ENCODE data around the gene GPC6.

DNA sequence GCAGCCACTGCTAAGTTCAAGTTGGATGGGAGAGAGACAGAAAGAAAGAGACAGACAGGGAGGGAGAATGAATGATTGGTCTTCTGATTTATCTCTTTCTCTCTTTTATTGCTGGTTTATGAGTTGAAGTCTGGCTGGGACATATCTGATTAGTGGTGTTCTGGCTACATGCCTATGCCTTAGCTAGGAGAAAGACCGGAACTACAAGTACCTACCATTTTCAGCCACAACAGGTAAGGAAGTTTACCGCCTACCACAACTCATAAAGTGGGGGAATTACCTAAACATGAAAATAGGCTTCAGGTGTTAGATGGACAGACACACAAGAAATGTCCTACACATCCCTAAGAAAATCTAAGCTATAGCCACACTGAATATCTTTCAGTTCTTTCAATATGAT lies 36.6 kb upstream of the GPC6 start:
- TF ChIP-seq, protein P1, sequence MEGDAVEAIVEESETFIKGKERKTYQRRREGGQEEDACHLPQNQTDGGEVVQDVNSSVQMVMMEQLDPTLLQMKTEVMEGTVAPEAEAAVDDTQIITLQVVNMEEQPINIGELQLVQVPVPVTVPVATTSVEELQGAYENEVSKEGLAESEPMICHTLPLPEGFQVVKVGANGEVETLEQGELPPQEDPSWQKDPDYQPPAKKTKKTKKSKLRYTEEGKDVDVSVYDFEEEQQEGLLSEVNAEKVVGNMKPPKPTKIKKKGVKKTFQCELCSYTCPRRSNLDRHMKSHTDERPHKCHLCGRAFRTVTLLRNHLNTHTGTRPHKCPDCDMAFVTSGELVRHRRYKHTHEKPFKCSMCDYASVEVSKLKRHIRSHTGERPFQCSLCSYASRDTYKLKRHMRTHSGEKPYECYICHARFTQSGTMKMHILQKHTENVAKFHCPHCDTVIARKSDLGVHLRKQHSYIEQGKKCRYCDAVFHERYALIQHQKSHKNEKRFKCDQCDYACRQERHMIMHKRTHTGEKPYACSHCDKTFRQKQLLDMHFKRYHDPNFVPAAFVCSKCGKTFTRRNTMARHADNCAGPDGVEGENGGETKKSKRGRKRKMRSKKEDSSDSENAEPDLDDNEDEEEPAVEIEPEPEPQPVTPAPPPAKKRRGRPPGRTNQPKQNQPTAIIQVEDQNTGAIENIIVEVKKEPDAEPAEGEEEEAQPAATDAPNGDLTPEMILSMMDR (conservative IDR thresholded peaks at IDR 0.05), result no peak
- no peak for TF ChIP-seq EZH2 (IDR thresholded peaks at IDR 0.05; ENCODE audit: low read depth)
